Panc1 (cell line): ENCODE measurements around the gene KRT7. TPM values are rescaled to one million over a fixed set of nuclear protein-coding genes. Genes with fewer than 3 reads are reported as not detected.
A peak's percentile ranks its signal among the peaks of the same experiment; 100 is the strongest.

Experiments
- ATAC-seq: fragments of 200-7000 bp; cut with Tn5 transposase; 2 replicates; pipeline ENCODE4 v1.9.1; 2020; ENCODE audit warnings: mild to moderate bottlenecking, moderate library complexity
- BruUV-seq: library from RNA; stranded (reverse); fragments of 400-500 nt; replicated peaks from 2 replicates; lab custom pipeline; 2021; lab: Mats Ljungman, UMichigan
- CTCF ChIA-PET: fragments of 300-600 bp; sonication (Branson Sonifier 250); formaldehyde crosslinking; loops from one replicate; lab custom pipeline; 2022; ENCODE audit warnings: antibody characterized with exemption; lab: Charles Lee
- POLR2A ChIA-PET: fragments of 300-600 bp; sonication (Branson Sonifier 250); formaldehyde crosslinking; loops from one replicate; lab custom pipeline; 2022; ENCODE audit warnings: antibody characterized with exemption; lab: Charles Lee
- DNase-seq: peaks from one replicate; pipeline ENCODE4 v3.0.0-alpha.2; 2010; ENCODE audit warnings: low read depth, low spot score
- H3K27ac ChIP-seq: 2 replicates; pipeline ENCODE4 v1.5.1; 2011; ENCODE audit warnings: mild to moderate bottlenecking, low read length, inconsistent platforms
- H3K27me3 ChIP-seq: fragments of 200-500 bp; sonication (Bioruptor generic); 2 replicates; pipeline ENCODE4 v1.6.0; 2014; ENCODE audit warnings: low read length, inconsistent platforms; ENCODE audit not compliant: control insufficient read depth, insufficient read depth
- H3K36me3 ChIP-seq: fragments of 200-500 bp; sonication (Bioruptor generic); 2 replicates; pipeline ENCODE4 v1.5.1; 2014; ENCODE audit warnings: inconsistent platforms, mild to moderate bottlenecking, low read length, moderate library complexity; ENCODE audit not compliant: control insufficient read depth, insufficient read depth
- H3K4me1 ChIP-seq: 2 replicates; pipeline ENCODE4 v1.5.1; 2011; ENCODE audit warnings: inconsistent platforms, mild to moderate bottlenecking, low read length, moderate library complexity; ENCODE audit not compliant: control insufficient read depth, insufficient read depth
- H3K4me3 ChIP-seq, 2 experiments: 2 replicates each; pipeline ENCODE4 v1.5.1; 2011 to 2012; ENCODE audit warnings: low read depth in 2 of 2, low read length in 2 of 2, mild to moderate bottlenecking in 2 of 2, inconsistent platforms in 1 of 2, moderate library complexity in 1 of 2
- H3K9me3 ChIP-seq: fragments of 200-500 bp; sonication (Bioruptor generic); 2 replicates; pipeline ENCODE4 v1.5.1; 2014; ENCODE audit warnings: low read depth, mild to moderate bottlenecking, inconsistent platforms, low read length, moderate library complexity; ENCODE audit not compliant: control insufficient read depth, insufficient read depth
- POLR2AphosphoS5 ChIP-seq: IDR thresholded peaks from 2 replicates; pipeline ENCODE4 v1.6.1; 2012; ENCODE audit warnings: mild to moderate bottlenecking, low read depth, low read length, moderate library complexity
- SIN3A ChIP-seq: IDR thresholded peaks from 2 replicates; pipeline ENCODE4 v1.6.1; 2012; ENCODE audit warnings: low read depth, mild to moderate bottlenecking, low read length, moderate library complexity, borderline replicate concordance; ENCODE audit not compliant: insufficient read depth
- TCF7L2 ChIP-seq: IDR thresholded peaks from 2 replicates; pipeline ENCODE4 v1.6.1; 2011; ENCODE audit warnings: mild to moderate bottlenecking, low read depth, low read length, inconsistent platforms
- in situ Hi-C: cut with HindIII; loops from 2 replicates; pipeline ENCODE4 v1.10.0; 2016; ENCODE audit warnings: low sequenced_read_pairs, low pct_unique_long_range_greater_than_20kb
- intact Hi-C: fragments of 100-400 bp; cut with micrococcal nuclease; formaldehyde crosslinking; loops from one replicate; pipeline ENCODE4 v1.10.0; 2022; ENCODE audit not compliant: unreplicated experiment
- total RNA-seq: library from RNA; stranded (reverse); gene quantifications from one replicate; pipeline ENCODE4 v1.2.1, GENCODE V29; 2021; ENCODE audit not compliant: unreplicated experiment
- TF ChIP-seq, protein P1 (sequence below): fragments of 450-650 bp; IDR thresholded peaks from 2 replicates; pipeline ENCODE4 v1.5.1; 2017; ENCODE audit warnings: mild to moderate bottlenecking
- TF ChIP-seq, protein P2 (sequence below), 2 experiments: IDR thresholded peaks; 2 replicates each; pipeline ENCODE4 v1.6.1; 2011 to 2012; ENCODE audit warnings: low read depth in 2 of 2, control low read depth in 1 of 2, low read length in 1 of 2, mild to moderate bottlenecking in 1 of 2, moderate library complexity in 1 of 2; ENCODE audit not compliant: insufficient read depth in 1 of 2

KRT7 gene
- total RNA-seq, 1 experiment from 2014 or later = 16.8 TPM

GRCh38 chr12:52213564-52214420, 19.3 kb upstream of the KRT7 start:
- intact Hi-C loops (no loop called here), in situ Hi-C loops (no loop called here)
- CTCF ChIA-PET = interaction anchor here (0.6 to 1.3 kb wide), 6 partner anchors 11 to 130 kb away, joined by 3 to 5 read pairs (median 3); no protein-coding TSS in a partner anchor
- DNase-seq = peak; percentile 87
- Histone ChIP-seq H3K4me3 (no peak overlapping the region), H3K27ac (no peak overlapping the region; the same call in 1 of the 2 replicates), H3K36me3 (no peaks in the 10 kb centered on the region), H3K27me3 (no peaks in the 10 kb centered on the region), H3K9me3 (no peaks in the 10 kb centered on the region), H3K4me1 (peaks cover 51% of the 10 kb centered on the region)
- BruUV-seq = no TSS peak
- TF ChIP-seq SIN3A (no peak), TCF7L2 (no peak), POLR2AphosphoS5 (peak; percentile 26; the same call in 1 of the 2 replicates)
- TF ChIP-seq, protein P1, sequence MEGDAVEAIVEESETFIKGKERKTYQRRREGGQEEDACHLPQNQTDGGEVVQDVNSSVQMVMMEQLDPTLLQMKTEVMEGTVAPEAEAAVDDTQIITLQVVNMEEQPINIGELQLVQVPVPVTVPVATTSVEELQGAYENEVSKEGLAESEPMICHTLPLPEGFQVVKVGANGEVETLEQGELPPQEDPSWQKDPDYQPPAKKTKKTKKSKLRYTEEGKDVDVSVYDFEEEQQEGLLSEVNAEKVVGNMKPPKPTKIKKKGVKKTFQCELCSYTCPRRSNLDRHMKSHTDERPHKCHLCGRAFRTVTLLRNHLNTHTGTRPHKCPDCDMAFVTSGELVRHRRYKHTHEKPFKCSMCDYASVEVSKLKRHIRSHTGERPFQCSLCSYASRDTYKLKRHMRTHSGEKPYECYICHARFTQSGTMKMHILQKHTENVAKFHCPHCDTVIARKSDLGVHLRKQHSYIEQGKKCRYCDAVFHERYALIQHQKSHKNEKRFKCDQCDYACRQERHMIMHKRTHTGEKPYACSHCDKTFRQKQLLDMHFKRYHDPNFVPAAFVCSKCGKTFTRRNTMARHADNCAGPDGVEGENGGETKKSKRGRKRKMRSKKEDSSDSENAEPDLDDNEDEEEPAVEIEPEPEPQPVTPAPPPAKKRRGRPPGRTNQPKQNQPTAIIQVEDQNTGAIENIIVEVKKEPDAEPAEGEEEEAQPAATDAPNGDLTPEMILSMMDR = peak; percentile 98
- TF ChIP-seq, protein P2, sequence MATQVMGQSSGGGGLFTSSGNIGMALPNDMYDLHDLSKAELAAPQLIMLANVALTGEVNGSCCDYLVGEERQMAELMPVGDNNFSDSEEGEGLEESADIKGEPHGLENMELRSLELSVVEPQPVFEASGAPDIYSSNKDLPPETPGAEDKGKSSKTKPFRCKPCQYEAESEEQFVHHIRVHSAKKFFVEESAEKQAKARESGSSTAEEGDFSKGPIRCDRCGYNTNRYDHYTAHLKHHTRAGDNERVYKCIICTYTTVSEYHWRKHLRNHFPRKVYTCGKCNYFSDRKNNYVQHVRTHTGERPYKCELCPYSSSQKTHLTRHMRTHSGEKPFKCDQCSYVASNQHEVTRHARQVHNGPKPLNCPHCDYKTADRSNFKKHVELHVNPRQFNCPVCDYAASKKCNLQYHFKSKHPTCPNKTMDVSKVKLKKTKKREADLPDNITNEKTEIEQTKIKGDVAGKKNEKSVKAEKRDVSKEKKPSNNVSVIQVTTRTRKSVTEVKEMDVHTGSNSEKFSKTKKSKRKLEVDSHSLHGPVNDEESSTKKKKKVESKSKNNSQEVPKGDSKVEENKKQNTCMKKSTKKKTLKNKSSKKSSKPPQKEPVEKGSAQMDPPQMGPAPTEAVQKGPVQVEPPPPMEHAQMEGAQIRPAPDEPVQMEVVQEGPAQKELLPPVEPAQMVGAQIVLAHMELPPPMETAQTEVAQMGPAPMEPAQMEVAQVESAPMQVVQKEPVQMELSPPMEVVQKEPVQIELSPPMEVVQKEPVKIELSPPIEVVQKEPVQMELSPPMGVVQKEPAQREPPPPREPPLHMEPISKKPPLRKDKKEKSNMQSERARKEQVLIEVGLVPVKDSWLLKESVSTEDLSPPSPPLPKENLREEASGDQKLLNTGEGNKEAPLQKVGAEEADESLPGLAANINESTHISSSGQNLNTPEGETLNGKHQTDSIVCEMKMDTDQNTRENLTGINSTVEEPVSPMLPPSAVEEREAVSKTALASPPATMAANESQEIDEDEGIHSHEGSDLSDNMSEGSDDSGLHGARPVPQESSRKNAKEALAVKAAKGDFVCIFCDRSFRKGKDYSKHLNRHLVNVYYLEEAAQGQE (IDR thresholded peaks at IDR 0.05; ENCODE audit: insufficient read depth in 1 of 2, low read depth in 2 of 2, low read length in 1 of 2) = peak in 1 of 2 experiments; percentile 63; a peak in 1 of 4 replicates
- ATAC-seq = peak; percentile 79
- POLR2A ChIA-PET = no interaction called here

GRCh38 chr12:52214421-52214802, 18.6 kb upstream of the KRT7 start:
- Histone ChIP-seq H3K27ac (peak overlapping the region; percentile 67), H3K36me3 (no peaks in the 10 kb centered on the region), H3K9me3 (no peaks in the 10 kb centered on the region), H3K27me3 (no peaks in the 10 kb centered on the region), H3K4me3 (no peak overlapping the region), H3K4me1 (peaks cover 49% of the 10 kb centered on the region)
- ChIA-PET CTCF (no interaction called here), POLR2A (no interaction called here)
- TF ChIP-seq POLR2AphosphoS5 = no peak
- TF ChIP-seq, protein P1 = peak; percentile 27
- no peak for ATAC-seq
- no peak for DNase-seq
- BruUV-seq = no TSS peak
- in situ Hi-C loops = no loop called here
- intact Hi-C loops = no loop called here
